ENCODE measurements around the gene ZNF813. TPM values are rescaled to one million over a fixed set of nuclear protein-coding genes. Genes with fewer than 3 reads are reported as not detected.

The ZNF813 gene
- total RNA-seq, 1 experiment from 2014 or later: not detected

Other genes starting within 250 kb of the ZNF813 start
- 0.34 TPM for gene ZNF677, start 212.9 kb upstream of the ZNF813 start, total RNA-seq (2021; ENCODE audit: unreplicated experiment)
- not detected for gene VN1R2, start 209.4 kb upstream of the ZNF813 start, total RNA-seq (2021; ENCODE audit: unreplicated experiment)
- gene VN1R4, start 200.0 kb upstream of the ZNF813 start, total RNA-seq (2021; ENCODE audit: unreplicated experiment): not detected
- gene ZNF845, start 134.0 kb upstream of the ZNF813 start, total RNA-seq (2021; ENCODE audit: unreplicated experiment): 5.4 TPM
- gene ZNF525, start 102.0 kb upstream of the ZNF813 start, total RNA-seq (2021; ENCODE audit: unreplicated experiment): 10.2 TPM
- 6.7 TPM for gene ZNF765, start 72.6 kb upstream of the ZNF813 start, total RNA-seq (2021; ENCODE audit: unreplicated experiment)
- gene ZNF761, start 35.7 kb upstream of the ZNF813 start, total RNA-seq (2021; ENCODE audit: unreplicated experiment): 8.8 TPM
- gene ZNF331, start 70.4 kb downstream of the ZNF813 start, total RNA-seq (2021; ENCODE audit: unreplicated experiment): 0.59 TPM
- gene DPRX, start 164.3 kb downstream of the ZNF813 start, total RNA-seq (2021; ENCODE audit: unreplicated experiment): not detected